HG02763 (cell line): ENCODE data around the gene RGSL1.

Experiments used
- ATAC-seq: cut with Tn5 transposase; IDR thresholded peaks from one replicate; pipeline ENCODE4 v1.9.1; 2021; ENCODE audit warnings: mild to moderate bottlenecking, moderate library complexity; ENCODE audit not compliant: unreplicated experiment

RGSL1 gene

GRCh38 chr1:182450087-182450486 lies at the start of gene RGSL1:
RGSL1 (plus strand) TSS chr1:182450146; CDS start chr1:182450166, 20 bp downstream.
- no peak for ATAC-seq

- ATAC-seq: no peak
Measured at GRCh38 chr1:182400567-182400966, 49.4 kb upstream of the RGSL1 start, which contains the start of gene TEDDM1. TEDDM1 (minus strand) TSS chr1:182400667; CDS start chr1:182400485, 182 bp downstream.

GRCh38 chr1:182404781-182405180 lies 45.2 kb upstream of the RGSL1 start:
- no peak for ATAC-seq

- no peak for ATAC-seq
Measured at GRCh38 chr1:182405578-182405977, 44.4 kb upstream of the RGSL1 start.

GRCh38 chr1:182406012-182406411 lies 43.9 kb upstream of the RGSL1 start:
- ATAC-seq: no peak

GRCh38 chr1:182407724-182408123 lies 42.2 kb upstream of the RGSL1 start:
- no peak for ATAC-seq

GRCh38 chr1:182408435-182409075 lies 41.4 kb upstream of the RGSL1 start:
- no peak for ATAC-seq

GRCh38 chr1:182410138-182410537 lies 39.8 kb upstream of the RGSL1 start:
- ATAC-seq: no peak

- no peak for ATAC-seq
Measured at GRCh38 chr1:182410620-182411273, 39.2 kb upstream of the RGSL1 start.

GRCh38 chr1:182413486-182413885 lies 36.5 kb upstream of the RGSL1 start:
- ATAC-seq: no peak

GRCh38 chr1:182413969-182414368 lies 36.0 kb upstream of the RGSL1 start:
- ATAC-seq: no peak

- no peak for ATAC-seq
Measured at GRCh38 chr1:182415789-182416188, 34.2 kb upstream of the RGSL1 start.

- peak; percentile 80 for ATAC-seq
Measured at GRCh38 chr1:182426442-182427430, 23.2 kb upstream of the RGSL1 start.

- no peak for ATAC-seq
Measured at GRCh38 chr1:182428043-182428442, 21.9 kb upstream of the RGSL1 start.

GRCh38 chr1:182430263-182431068 lies 19.5 kb upstream of the RGSL1 start:
- ATAC-seq: peak; percentile 37

GRCh38 chr1:182431278-182431677 lies 18.7 kb upstream of the RGSL1 start:
- ATAC-seq: no peak

- ATAC-seq: no peak
Measured at GRCh38 chr1:182433580-182433979, 16.4 kb upstream of the RGSL1 start.

- ATAC-seq: no peak
Measured at GRCh38 chr1:182438326-182438725, 11.6 kb upstream of the RGSL1 start.

GRCh38 chr1:182441719-182442118 lies 8.2 kb upstream of the RGSL1 start:
- ATAC-seq: no peak

GRCh38 chr1:182442333-182442732 lies 7.6 kb upstream of the RGSL1 start:
- no peak for ATAC-seq

GRCh38 chr1:182444497-182444896 lies 5.4 kb upstream of the RGSL1 start:
- no peak for ATAC-seq
